GM18867 (cell line): Measurements from ENCODE around the gene CD99.

ENCODE experiments used
- ATAC-seq: cut with Tn5 transposase; IDR thresholded peaks from one replicate; pipeline ENCODE4 v1.9.1; 2021; ENCODE audit warnings: mild to moderate bottlenecking, moderate library complexity; ENCODE audit not compliant: unreplicated experiment

The CD99 gene, protein sequence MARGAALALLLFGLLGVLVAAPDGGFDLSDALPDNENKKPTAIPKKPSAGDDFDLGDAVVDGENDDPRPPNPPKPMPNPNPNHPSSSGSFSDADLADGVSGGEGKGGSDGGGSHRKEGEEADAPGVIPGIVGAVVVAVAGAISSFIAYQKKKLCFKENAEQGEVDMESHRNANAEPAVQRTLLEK

DNA sequence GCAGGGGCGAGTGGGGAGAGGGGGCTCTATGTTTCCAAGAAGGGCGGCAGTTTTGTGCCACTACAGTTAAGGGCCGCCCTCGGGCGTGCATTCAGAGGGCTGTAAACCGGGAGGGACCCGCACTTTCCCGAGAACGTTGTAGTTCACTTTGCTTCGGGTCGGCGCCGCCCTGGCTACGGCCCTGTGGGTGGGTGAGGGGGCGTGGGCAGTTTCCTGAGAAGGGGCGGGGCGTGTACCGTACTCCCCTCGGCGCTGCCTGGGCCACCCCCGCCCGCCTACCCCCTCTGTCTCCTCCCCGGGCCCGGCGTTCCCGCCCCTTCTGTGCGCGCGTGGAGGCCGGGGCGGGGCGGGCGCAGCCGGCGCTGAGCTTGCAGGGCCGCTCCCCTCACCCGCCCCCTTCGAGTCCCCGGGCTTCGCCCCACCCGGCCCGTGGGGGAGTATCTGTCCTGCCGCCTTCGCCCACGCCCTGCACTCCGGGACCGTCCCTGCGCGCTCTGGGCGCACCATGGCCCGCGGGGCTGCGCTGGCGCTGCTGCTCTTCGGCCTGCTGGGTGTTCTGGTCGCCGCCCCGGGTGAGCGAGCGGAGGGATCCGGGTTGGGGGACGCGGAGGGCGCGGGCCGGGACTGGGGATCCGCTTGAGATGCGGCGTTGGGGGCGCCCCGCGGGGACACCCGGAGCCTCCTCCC lies at the start of gene CD99:
CD99 (plus strand) TSS at position 440 of the 687 bp plus-strand sequence; CDS start at position 506, 66 bp downstream.
- peak; percentile 93 for ATAC-seq

DNA sequence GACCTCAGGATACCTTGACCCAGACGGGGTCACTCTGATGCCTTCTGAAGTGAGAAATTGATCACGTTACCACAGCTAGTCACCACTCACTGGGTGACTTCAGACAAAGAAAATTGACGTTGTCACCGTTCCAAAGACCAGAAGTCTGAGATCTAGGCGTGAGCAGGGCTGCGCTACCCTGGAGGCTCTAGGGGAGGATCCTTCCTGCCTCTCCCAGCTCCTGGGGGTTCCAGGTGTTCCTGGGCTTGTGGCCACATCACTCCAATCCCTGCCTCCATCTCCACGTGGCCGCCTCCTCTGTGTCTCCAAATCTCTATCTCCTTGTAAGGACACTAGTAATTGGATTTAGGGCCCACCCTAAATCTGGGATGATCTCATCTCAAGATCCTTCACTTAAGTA lies 48.9 kb upstream of the CD99 start:
- no peak for ATAC-seq

DNA sequence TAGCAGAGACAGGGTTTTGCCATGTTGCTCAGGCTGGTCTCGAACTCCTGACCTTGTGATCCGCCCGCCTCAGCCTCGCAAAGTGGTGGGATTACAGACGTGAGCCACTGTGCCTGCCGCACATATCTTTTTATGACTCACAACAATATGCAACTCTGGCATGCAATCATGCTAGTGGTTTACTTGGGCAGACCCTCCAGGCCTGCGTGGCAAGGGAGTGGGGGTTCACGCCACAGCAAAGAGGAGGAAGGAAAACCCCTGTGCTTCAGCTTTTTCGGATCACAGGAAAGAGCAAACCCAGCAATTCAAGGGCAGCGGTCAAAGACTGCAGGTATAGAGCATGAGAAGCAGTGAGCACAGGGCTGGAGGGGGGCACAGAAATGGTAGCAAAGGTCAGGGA lies 48.3 kb upstream of the CD99 start:
- ATAC-seq, result no peak

DNA sequence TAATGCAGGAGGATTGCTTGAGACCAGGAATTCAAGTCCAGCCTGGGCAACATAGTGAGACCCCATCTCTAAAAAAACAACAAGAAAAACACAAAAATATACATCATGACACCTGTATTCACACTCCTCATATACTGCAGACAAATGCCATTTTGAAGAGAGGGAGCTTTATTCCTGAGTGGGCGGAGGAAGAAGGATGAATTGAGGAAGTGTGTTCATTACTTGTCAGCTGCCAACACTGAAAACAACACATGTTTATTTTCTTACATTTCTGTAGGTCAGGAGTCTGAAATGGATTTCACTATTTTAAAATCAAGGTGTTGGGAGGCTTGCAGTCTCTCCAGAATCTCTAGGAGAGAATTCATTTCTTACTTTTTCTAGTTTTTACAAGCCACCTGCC lies 47.2 kb upstream of the CD99 start:
- no peak for ATAC-seq

DNA sequence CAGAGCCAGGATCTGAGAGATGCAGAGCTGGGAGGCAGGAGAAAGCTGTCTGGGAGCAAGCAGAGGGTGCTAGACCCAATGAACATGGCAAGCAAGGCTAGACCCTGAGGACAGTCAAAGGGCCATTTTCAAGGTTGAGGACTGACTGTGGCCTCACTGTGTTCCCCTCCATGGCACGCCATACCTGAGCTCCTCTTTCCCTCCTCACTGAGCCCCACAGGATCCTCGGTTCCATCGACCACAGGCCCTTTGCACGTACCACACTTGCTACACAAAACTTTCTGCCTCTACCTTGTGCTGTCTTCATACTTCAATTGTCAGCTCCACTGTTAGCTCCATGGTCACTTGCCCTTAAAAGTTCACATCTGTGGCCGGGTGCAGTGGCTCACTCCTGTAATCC lies 45.5 kb upstream of the CD99 start:
- ATAC-seq, result no peak

DNA sequence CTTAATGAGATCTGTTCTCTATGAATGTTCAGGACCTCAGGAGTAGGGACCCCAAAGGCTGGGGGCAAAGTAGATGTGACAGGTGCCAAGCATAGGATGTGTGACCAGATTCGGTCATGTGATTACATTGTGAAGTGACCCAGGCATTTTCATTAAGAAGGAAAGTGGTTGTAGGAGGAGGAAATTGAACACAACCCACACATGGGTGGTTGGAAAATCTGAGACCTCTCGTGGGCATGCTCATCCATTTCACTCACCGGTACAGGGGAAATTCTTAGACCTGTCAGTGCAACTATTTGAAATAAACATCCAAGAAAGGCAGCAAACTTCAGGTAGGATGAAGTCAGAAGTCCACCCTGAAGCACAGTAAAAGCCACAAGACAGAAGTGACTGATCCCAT lies 43.5 kb upstream of the CD99 start:
- ATAC-seq, result no peak

DNA sequence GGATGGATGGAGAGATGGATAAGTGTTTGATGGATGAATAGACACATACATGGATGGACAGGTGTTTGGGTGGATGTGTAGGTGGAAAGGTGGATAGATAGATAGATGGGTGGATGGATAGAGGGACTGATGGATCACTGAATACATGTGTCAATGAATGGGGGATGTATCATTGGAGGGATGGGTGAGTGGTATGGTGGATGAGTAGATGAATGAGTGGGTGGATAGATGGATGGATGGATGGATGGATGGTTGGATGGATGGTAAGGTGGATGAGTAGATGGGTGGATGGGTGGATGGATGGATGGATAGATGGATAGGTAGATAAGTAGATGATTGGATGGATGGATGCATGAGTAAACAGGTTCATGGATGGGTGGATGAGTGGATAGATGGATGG lies 41.1 kb upstream of the CD99 start:
- ATAC-seq, result no peak

DNA sequence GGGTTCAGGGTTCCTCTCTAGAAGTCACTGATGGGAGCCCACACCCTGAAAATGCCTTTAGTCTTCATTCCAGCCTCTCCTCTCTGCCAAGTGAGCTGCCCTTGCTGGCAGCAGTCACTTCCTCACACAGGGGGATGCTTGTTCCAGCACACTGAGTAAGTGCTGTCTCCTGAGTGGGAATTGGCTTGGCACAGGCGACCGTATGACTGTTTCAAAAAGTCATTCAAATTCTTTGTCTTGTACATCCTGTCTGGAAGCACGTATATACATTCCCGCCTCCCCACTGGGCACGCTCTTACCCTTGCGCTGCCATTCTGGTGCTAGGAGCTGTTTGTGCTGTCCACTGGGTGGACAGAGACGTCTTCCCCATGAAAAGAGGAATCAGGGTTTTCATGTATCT lies 40.2 kb upstream of the CD99 start:
- ATAC-seq, result no peak

DNA sequence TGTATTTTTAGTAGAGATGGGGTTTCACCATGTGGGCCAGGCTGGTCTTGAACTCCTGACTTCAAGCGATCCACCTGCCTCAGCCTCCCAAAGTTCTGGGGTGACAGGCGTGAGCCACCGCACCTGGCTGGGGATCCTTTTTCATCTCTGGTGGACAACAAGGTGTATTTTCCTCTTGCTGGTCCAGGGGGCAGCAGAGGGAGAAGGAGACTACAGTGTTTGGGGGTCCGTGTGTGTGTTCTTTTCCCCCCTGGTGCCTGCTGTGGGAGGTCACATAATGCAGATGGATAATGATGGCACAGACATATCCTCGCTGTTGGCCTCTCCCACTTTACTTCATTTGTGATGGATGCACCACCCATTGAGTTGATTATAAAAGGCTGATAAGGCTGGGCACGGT lies 39.0 kb upstream of the CD99 start:
- ATAC-seq, result no peak

DNA sequence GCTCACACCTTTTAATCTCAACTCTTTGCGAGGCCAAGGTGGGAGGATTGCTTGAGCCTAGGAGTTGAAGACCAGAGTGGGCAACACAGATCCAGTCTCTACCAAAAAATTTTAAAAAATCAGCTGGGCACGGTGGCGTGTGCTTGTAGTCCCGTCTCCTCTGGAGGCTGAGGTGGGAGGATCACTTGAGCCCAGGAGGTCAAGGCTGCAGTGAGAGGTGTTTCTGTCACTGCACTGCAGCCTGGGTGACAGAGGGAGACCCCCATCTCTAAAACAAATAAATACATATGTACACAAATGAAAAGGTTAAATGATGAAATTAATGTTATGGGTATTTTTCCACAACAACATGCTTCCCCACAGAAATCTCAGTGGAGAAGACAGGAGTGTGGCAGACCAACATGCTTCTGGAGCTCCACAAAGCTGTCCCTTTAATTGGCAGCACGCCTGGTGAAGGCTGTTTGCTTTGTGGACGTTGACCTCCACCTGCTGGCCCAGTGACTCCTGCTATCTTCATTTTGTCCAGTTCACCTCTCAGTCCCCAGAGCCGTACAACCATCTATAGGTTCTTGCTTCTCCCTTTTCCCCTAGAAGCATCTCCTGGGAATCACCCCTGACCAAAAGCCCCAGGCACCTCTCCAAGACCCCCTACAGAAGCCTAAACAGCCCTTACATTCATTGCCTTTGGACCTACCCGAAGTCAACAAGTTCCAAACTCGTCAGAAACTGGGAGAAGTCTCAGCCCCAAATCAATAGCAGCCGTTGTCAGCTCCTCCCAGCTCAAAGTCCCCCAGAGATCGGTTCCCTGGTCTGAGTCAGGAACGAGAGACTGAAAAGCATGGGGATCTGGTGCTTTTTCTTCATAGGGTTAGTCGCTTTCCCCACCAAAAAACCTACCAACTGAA lies 36.4 kb upstream of the CD99 start:
- ATAC-seq, result no peak

DNA sequence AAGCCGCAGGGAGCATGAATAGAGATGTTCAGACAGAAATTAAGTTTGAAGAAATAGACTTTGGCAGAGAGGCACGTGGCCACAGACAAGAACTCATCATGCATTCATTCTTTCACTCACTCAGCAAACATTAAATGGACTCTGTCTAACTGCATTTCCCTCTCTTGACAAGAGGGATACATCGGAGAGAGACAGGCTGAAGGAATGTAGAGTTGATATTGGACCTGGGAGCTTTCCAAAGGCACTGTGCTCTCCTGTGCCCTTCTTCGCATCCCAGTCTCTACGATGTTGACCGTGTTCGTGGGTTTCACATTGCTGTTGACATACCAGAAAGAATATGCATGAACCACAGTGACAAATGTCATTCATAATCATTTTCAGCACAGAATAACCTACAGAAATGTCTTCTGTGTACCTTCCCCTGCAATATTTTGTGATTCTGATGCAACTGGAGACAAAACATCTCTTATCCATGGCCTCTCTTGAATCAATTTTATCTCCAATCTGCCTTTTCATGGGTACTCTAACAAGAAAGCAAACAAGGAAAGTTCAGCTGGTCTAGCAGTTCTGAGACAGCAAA lies 34.7 kb upstream of the CD99 start:
- no peak for ATAC-seq

DNA sequence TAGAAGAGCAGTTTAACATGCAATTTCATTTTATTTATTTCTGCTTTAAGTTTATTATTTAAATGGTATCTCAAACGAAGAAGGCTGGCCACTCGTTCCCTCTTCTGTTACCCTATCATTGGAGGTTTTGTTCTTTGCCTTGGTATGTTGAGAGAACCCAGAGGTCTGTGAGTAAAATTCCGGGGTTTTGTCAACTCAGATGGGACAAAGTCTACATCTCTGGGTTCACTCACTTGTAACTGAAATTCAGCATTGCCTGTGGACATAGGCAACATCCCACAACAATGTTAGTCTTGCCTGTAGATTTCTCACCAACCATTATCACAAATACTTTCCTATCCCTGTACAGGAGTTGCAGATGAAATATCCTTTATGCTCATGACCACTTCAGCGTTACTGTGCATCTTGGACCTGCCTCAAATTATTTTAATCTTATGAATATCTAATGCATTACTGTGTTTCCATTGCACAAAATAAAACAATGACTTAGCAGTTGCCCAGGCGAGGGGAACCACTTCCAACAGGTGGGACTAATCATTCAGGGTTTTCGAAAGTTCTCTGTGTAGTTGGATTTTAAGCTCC lies 33.5 kb upstream of the CD99 start:
- ATAC-seq, result no peak

DNA sequence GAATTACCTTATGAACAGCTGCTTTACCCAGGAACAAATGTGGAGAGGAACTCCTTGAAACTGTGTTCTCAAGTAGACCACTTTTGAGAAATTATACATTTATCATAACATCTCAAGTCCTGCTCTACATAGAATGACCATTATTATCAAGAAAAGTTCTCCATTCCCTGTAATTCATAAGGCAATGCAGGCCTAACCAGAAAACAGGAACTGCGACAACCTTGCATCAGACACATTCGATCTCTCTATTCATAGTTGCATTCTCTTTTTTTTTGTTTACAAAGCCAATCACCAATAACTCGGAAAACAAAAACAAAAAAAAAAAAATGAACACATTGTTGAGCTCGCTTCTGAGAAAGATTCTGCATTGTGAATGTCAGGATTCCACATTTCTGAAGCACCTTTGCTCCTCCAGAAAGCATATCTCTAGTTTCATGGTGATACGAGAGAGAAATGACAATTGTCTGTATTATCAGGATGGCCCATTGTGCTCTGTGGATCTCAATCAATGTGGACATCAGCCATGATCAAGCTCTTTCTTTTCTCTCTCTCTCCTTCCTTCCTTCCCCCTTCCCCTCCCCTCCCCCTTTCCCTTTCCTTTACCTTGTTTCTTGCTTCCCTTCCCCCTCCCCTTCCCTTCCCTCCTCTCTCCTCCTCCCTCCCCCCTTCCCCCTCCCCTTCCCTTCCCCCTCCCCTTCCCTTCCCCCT lies 32.4 kb upstream of the CD99 start:
- ATAC-seq, result no peak

DNA sequence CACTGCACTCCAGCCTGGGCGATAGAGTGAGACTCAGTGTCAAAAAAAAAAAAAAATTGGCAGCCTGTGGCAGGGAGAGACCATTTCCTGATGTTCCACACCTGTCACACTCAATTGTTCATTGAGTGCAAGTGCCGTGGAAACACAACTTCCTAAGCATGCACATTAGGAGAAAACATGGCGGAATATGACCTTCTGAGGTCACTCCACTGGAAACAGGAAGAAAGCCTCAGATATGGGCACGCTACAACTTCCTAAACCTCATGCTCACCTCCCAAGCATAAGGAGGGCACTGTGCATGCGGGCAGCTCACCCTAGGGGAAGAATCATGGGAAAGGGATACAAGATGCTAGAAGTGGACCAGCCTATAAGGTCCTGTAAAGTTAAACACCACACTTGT lies 28.5 kb upstream of the CD99 start:
- no peak for ATAC-seq

DNA sequence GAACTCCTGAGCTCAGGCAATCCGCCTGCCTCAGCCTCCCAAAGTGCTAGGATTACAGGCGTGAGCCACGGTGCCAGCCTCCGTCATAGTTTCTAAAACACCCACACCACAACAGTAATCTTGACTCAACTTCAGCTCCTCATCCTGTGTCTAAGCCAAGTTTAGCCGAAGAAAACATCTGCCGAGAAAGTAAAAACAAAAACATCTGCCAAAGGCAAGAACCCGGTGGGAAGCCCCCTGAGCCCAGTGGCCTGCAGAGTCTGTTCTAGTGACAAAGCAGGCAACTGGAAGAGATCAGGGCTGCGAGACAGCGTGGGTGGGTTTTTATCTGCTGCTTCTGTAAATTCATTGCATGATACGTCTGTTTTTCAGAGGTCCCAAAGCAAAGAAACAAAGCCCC lies 26.6 kb upstream of the CD99 start:
- ATAC-seq, result no peak

DNA sequence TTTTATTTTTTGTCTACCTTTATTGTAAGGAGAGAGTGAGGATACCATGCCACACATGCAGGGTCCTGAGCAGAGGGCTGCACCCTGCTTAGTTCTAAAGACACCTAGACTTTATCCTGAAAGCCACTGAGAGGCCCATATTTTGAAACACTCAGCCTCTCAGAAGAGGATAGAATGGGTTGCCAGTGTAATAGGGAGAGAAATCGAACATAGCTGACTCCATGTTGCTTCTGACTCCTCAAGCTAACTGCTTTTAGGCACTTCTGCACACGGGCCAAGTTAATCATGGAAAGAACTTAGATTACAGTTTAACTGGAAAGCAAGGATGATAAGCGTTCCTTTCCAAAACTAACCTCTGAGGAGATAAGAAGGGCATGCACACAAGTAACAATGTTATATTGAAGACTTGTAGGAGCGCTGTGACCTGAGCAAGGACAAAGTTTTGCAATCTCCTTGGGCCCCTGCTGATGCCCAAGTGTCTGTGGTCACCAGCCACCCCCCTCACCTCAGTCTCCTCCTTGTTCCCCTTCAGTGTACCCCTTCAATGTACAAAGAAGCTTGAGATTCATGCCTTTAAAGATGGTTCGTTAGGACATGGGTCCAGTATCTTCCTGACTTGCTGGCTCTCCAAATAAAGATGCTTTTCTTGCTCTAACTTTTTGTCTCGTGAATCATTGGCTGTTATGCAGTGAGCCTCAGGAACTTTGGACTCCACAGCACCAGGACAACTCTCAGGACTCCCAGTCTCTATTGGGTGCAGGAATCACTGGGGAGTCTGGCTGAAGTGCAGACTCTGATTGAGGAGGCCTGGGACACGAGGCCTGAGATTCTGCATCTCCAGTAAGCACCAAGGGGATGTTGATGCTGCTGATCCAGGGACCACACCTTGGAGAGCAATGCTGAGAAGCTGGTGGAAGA lies 25.4 kb upstream of the CD99 start:
- ATAC-seq, result no peak

DNA sequence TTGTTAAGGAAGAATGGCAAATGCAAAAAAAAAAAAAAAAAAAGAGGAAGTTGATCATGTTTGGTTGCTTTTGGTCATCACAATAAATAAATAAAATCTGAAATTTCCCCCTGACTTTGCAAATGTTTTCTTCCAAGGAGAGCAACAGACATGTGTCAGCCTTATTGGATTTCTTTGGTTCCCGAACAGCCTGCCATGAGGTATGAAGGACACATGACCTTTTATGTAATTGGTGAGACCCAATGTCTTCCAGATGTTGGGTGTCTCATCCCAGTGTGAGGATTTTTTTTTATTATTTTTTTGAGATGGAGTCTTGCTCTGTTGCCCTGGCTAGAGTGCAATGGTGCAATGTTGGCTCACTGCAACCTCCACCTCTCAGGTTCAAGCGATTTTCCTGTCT lies 24.6 kb upstream of the CD99 start:
- ATAC-seq, result no peak

DNA sequence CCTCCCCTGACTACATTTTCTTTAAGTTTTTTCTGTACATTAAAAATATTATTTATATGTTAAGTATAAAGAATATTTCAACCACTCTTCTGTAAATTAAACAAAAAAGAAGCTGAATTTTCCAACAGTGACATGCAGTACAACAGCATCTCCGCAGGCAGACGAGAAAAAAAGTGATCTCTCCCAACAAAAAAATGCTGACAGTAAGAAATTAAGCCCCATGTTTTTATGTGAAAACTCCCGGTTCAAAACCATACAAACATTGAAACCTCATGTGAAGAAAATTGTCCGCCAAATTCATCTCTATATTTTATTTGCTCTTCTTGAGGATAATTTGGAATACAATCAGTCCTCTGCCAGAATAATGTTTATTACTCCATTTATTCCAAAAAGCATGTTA lies 20.1 kb upstream of the CD99 start:
- ATAC-seq, result no peak

DNA sequence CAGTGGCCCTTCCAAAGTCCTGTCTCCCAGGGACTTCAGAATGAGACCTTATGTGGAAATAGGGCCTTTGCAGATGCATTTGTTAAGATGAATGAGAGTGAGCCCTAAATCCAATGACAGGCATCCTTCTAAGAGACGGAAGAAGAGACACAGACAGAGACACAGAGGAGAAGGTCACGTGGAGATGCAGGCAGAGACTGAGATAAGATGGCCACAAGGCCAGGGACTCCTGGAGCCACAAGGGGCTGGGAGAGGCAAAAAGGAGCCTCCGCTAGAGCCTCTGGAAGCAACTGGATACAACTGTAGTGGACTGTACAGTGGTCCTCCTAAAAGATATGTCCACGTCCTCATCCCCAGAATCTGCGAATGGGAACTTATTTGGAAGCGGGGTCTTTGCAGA lies 19.0 kb upstream of the CD99 start:
- ATAC-seq, result no peak

DNA sequence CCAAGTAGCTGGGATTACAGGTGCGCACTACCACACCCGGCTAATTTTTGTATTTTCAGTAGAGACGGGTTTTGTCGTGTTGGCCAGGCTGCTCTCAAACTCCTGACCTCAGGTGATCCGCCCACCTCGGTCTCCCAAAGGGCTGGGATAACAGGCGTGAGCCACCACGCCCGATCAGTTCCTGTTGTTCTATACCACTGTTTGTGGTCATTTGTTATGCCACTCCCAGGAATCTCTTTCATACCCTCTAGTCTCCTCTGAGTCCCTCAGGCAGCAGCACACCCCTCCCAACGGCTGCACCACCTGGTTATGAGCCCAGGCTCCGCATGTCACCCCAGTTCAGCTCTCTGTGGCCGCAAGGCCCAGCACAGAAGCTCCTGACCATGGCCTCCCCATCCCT lies 17.5 kb upstream of the CD99 start:
- no peak for ATAC-seq
